ENCODE measurements around the gene KDF1. TPM values are rescaled to one million over a fixed set of nuclear protein-coding genes. Genes with fewer than 3 reads are reported as not detected.

The KDF1 gene
- total and polyA plus RNA-seq, 2 of the 13 experiments (the other 11 are each of a cell fraction or from before 2014, with no cell fraction given) = 1.9 to 4.9 TPM

- TF ChIP-seq ZNF672 (CRISPR knock-in tag; IDR thresholded peaks at IDR 0.05) (no peak), IRF2 (CRISPR knock-in tag; IDR thresholded peaks at IDR 0.05) (no peak), FIP1L1 (IDR thresholded peaks at IDR 0.05; ENCODE audit: borderline replicate concordance, insufficient read depth, low read depth, low read length) (0 out of 2 replicates have a peak, but pooled peaks have one; percentile 1), ZNF354B (CRISPR knock-in tag; IDR thresholded peaks at IDR 0.05) (peak; percentile 86; the same call in 1 of the 2 replicates), PBX3 (CRISPR knock-in tag; IDR thresholded peaks at IDR 0.05; ENCODE audit: borderline replicate concordance) (no peak), BCL3 (CRISPR knock-in tag; IDR thresholded peaks at IDR 0.05) (0 out of 2 replicates have a peak, but pooled peaks have one; percentile 31), TGIF2 (CRISPR knock-in tag; IDR thresholded peaks at IDR 0.05) (no peak), GATA4 (IDR thresholded peaks at IDR 0.05; ENCODE audit: borderline replicate concordance, low read depth) (no peak), RERE (CRISPR knock-in tag; IDR thresholded peaks at IDR 0.05; ENCODE audit: low read depth) (no peak), MAFF (IDR thresholded peaks at IDR 0.05; ENCODE audit: low read depth, low read length) (no peak), PRDM4 (CRISPR knock-in tag; IDR thresholded peaks at IDR 0.05; ENCODE audit: borderline replicate concordance) (no peak), E2F1 (CRISPR knock-in tag; IDR thresholded peaks at IDR 0.05) (no peak), RARA (CRISPR knock-in tag; IDR thresholded peaks at IDR 0.05) (no peak), ZNF776 (CRISPR knock-in tag; IDR thresholded peaks at IDR 0.05) (no peak)
- TF ChIP-seq, protein P1, sequence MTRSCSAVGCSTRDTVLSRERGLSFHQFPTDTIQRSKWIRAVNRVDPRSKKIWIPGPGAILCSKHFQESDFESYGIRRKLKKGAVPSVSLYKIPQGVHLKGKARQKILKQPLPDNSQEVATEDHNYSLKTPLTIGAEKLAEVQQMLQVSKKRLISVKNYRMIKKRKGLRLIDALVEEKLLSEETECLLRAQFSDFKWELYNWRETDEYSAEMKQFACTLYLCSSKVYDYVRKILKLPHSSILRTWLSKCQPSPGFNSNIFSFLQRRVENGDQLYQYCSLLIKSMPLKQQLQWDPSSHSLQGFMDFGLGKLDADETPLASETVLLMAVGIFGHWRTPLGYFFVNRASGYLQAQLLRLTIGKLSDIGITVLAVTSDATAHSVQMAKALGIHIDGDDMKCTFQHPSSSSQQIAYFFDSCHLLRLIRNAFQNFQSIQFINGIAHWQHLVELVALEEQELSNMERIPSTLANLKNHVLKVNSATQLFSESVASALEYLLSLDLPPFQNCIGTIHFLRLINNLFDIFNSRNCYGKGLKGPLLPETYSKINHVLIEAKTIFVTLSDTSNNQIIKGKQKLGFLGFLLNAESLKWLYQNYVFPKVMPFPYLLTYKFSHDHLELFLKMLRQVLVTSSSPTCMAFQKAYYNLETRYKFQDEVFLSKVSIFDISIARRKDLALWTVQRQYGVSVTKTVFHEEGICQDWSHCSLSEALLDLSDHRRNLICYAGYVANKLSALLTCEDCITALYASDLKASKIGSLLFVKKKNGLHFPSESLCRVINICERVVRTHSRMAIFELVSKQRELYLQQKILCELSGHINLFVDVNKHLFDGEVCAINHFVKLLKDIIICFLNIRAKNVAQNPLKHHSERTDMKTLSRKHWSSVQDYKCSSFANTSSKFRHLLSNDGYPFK (CRISPR knock-in tag; IDR thresholded peaks at IDR 0.05; ENCODE audit: borderline replicate concordance) = no peak
Observed at GRCh38 chr1:26913389-26913753, 46.9 kb downstream of the KDF1 start (continued).
